WI38 (cell line): ENCODE results near the gene CACNG5.

ENCODE experiments used
- H3K4me3 ChIP-seq: 2 replicates; pipeline ENCODE4 v1.5.1; 2011; ENCODE audit warnings: low read depth, mild to moderate bottlenecking, control low read depth, low read length
- CTCF ChIP-seq: IDR thresholded peaks from 2 replicates; pipeline ENCODE4 v1.5.1; 2012; ENCODE audit warnings: low read depth, mild to moderate bottlenecking, control low read depth, low read length

The CACNG5 gene

GRCh38 chr17:66910651-66911285 is 75.9 kb downstream of the CACNG5 start:
- TF ChIP-seq CTCF = no peak
- H3K4me3 ChIP-seq = no peak overlapping the region

- no peak overlapping the region for H3K4me3 ChIP-seq
- no peak for TF ChIP-seq CTCF
These were observed 80.3 kb downstream of the CACNG5 start for GRCh38 chr17:66915204-66915611.

- no peak overlapping the region for H3K4me3 ChIP-seq
- no peak for TF ChIP-seq CTCF
These were observed 80.9 kb downstream of the CACNG5 start for GRCh38 chr17:66915792-66916191.

- no peak for TF ChIP-seq CTCF
- H3K4me3 ChIP-seq = no peak overlapping the region
These were observed 82.0 kb downstream of the CACNG5 start for GRCh38 chr17:66916946-66917345.

- no peak for TF ChIP-seq CTCF
- no peak overlapping the region for H3K4me3 ChIP-seq
These were observed 84.0 kb downstream of the CACNG5 start for GRCh38 chr17:66918896-66919295.

GRCh38 chr17:66920435-66920834 is 85.5 kb downstream of the CACNG5 start:
- H3K4me3 ChIP-seq = no peak overlapping the region

GRCh38 chr17:66920950-66921349 is 86.0 kb downstream of the CACNG5 start:
- no peak overlapping the region for H3K4me3 ChIP-seq
- TF ChIP-seq CTCF = no peak

More at GRCh38 chr17:66920435-66920834, 85.5 kb downstream of the CACNG5 start:
- no peak for TF ChIP-seq CTCF
